ENCODE measurements around the gene FARP1.

GRCh38 chr13:98278068-98278724 is 135.3 kb downstream of the FARP1 start:
- TF ChIP-seq, protein P1, sequence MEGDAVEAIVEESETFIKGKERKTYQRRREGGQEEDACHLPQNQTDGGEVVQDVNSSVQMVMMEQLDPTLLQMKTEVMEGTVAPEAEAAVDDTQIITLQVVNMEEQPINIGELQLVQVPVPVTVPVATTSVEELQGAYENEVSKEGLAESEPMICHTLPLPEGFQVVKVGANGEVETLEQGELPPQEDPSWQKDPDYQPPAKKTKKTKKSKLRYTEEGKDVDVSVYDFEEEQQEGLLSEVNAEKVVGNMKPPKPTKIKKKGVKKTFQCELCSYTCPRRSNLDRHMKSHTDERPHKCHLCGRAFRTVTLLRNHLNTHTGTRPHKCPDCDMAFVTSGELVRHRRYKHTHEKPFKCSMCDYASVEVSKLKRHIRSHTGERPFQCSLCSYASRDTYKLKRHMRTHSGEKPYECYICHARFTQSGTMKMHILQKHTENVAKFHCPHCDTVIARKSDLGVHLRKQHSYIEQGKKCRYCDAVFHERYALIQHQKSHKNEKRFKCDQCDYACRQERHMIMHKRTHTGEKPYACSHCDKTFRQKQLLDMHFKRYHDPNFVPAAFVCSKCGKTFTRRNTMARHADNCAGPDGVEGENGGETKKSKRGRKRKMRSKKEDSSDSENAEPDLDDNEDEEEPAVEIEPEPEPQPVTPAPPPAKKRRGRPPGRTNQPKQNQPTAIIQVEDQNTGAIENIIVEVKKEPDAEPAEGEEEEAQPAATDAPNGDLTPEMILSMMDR (IDR thresholded peaks at IDR 0.05; ENCODE audit: insufficient read depth, low read length, poor library complexity, severe bottlenecking), result no peak
- no peak for TF ChIP-seq EZH2phosphoT487 (conservative IDR thresholded peaks at IDR 0.05; ENCODE audit: low read length)

Data from SU-DHL-6 (cell line).